Activated CD8-positive, alpha-beta memory T cell treated with anti-CD3 and anti-CD28 coated beads, Interleukin-2, amount 10 ng/mL, durations not matched to agents 7 days and 5 days (primary cell): Measurements from ENCODE around the gene MEAK7. TPM values are rescaled to one million over a fixed set of nuclear protein-coding genes. Genes with fewer than 3 reads are reported as not detected.

Experiments
- ATAC-seq: fragments of 150-1000 bp; cut with Tn5 transposase; one replicate; pipeline ENCODE4 v1.10.0; 2021; ENCODE audit warnings: moderate library complexity
- CTCF ChIA-PET: fragments of 350-600 bp; sonication (Branson Sonifier 250); formaldehyde crosslinking; loops from one replicate; lab custom pipeline; 2021; ENCODE audit warnings: antibody characterized with exemption; lab: Charles Lee
- DNase-seq: peaks from one replicate; pipeline ENCODE4 v3.0.0-alpha.2; 2020
- H3K27ac Mint-ChIP-seq: one replicate; pipeline ENCODE4 v1.8.0; 2021; ENCODE audit warnings: mild to moderate bottlenecking, mixed read lengths
- H3K27me3 Mint-ChIP-seq: one replicate; pipeline ENCODE4 v1.8.0; 2021; ENCODE audit warnings: mixed read lengths
- H3K36me3 Mint-ChIP-seq: one replicate; pipeline ENCODE4 v1.8.0; 2021; ENCODE audit warnings: mild to moderate bottlenecking, mixed read lengths
- H3K4me1 Mint-ChIP-seq: one replicate; pipeline ENCODE4 v1.8.0; 2021; ENCODE audit warnings: mixed read lengths
- H3K4me3 Mint-ChIP-seq: one replicate; pipeline ENCODE4 v1.8.0; 2021; ENCODE audit warnings: mild to moderate bottlenecking, moderate library complexity, mixed read lengths
- H3K9me3 Mint-ChIP-seq: one replicate; pipeline ENCODE4 v1.8.0; 2022; ENCODE audit warnings: low read depth, mixed read lengths
- total RNA-seq, 2 experiments: library from RNA; stranded (reverse); gene quantifications; one replicate each; pipeline ENCODE4 v1.2.3, GENCODE V29; 2021

The MEAK7 gene
- total RNA-seq, 2 experiments from 2014 or later: 37.9 to 73.9 TPM

DNA sequence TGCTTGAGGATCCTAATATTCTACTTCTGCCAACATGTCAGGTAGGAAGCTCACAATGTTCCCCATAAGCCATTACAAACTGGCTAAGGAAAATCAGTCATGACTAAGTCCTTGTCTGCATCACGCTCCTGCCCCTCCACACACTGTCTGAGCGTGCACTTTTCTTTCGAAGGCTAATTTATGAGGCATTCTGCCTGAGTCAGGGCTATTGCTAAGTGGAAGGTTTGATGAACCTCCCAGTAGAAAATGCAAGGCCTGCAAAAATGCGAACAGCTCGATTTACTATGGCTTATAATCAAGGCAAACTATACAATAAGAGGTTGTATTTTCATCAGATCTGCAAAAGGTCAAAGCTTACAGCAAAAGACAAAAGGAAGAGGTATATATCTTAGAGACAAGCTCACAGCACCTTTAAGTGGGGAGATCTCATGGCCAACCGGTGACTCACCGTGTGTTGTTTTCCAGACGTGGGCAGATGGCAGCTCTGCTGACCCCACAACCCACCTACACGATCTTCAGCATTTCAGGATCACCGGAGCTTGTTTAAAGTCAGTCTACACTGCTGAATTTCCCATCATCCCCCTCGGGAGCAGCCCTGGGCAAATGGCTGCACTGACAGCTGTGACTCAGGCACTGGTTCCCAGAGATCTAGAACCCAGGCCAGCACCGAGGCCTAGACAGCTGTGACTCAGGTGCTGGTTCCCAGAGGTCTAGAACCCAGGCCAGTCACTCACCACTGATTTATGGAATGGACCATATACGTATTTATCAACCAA lies 26.1 kb downstream of the MEAK7 start:
- peaks cover 44% of the 10 kb centered on the region for H3K36me3 Mint-ChIP-seq
- CTCF ChIA-PET: interaction anchor here (0.6 to 1.0 kb wide), 2 partner anchors 11 to 221 kb away, joined by 3 read pairs; no protein-coding TSS in a partner anchor
- no peak overlapping the region for H3K27ac Mint-ChIP-seq
- peaks cover 5% of the 10 kb centered on the region for H3K9me3 Mint-ChIP-seq
- ATAC-seq (no peak), DNase-seq (peak; percentile 31)
- no peaks in the 10 kb centered on the region for H3K27me3 Mint-ChIP-seq
- no peak overlapping the region for H3K4me3 Mint-ChIP-seq
- no peaks in the 10 kb centered on the region for H3K4me1 Mint-ChIP-seq

DNA sequence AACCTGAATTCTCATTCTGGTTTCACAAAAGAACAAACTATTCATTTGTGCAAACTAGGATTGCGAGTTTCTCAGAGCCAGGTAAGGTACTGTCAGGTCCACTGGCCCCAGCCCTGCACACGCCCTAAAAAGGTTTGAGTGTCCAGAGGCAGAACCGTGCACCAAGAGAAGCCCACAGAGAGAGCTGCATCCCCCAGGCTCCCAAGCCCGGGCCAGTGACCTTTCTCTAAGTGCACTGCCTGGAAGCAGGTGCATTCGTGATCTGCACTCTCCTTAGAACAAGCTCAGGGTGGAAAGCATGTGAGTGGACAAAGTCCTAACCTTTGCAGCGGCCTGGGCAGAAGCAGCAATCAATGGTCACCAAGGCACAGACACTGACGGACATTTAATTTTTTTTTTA lies 26.8 kb downstream of the MEAK7 start:
- DNase-seq: peak; percentile 29
- Mint-ChIP-seq H3K27me3 (no peaks in the 10 kb centered on the region), H3K36me3 (peaks cover 49% of the 10 kb centered on the region), H3K4me1 (no peaks in the 10 kb centered on the region), H3K9me3 (peaks cover 8% of the 10 kb centered on the region), H3K27ac (no peak overlapping the region), H3K4me3 (no peak overlapping the region)
- ATAC-seq: no peak
- CTCF ChIA-PET: no interaction called here

DNA sequence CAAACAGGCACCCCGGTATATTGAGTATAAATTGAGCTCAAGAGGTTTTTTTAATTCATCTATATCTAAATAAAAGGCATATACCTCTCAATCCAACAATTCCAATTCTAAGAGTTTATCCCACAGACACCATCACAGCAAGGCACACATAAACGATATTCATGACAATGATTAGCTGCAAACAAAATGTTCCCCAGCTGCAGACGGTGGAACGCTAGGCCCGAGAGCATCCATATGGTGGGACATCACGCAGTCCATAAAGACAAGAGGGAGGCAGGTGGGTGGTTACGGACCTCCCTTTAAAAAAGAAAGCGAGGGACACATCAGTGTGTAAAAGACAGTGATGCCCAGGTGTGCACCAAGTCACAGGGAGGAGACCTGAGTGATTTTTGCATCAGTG lies 28.1 kb downstream of the MEAK7 start:
- CTCF ChIA-PET: no interaction called here
- no peak for ATAC-seq
- H3K27me3 Mint-ChIP-seq: no peaks in the 10 kb centered on the region
- H3K4me1 Mint-ChIP-seq: no peaks in the 10 kb centered on the region
- H3K9me3 Mint-ChIP-seq: peaks cover 12% of the 10 kb centered on the region
- peaks cover 58% of the 10 kb centered on the region for H3K36me3 Mint-ChIP-seq
- DNase-seq: peak; percentile 18
- H3K27ac Mint-ChIP-seq: no peak overlapping the region
- H3K4me3 Mint-ChIP-seq: no peak overlapping the region

GRCh38 chr16:84475643-84476240 lies 28.7 kb downstream of the MEAK7 start:
- Mint-ChIP-seq H3K27ac (no peak overlapping the region), H3K36me3 (peaks cover 63% of the 10 kb centered on the region), H3K4me3 (no peak overlapping the region), H3K27me3 (no peaks in the 10 kb centered on the region), H3K4me1 (no peaks in the 10 kb centered on the region), H3K9me3 (peaks cover 12% of the 10 kb centered on the region)
- CTCF ChIA-PET: no interaction called here
- DNase-seq (peak; percentile 27), ATAC-seq (no peak)

DNA sequence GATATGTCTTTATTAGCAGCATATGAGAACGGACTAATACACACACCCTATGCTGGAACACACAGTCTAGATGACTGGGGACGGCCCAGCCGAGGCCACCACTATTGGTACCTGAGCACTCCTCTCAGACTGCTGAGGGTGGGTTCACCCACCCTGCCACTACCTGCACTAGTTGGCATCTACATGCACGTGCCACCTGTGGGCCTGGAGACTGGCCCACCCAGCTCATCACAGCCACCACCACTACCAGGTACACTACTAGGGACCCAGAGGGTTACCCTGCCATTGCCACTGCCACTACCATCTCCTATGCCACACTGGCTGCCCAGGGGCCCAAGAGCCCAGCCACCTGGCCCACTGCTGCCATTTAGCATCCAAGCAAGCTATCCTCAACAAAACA lies 32.5 kb downstream of the MEAK7 start:
- H3K9me3 Mint-ChIP-seq: peaks cover 18% of the 10 kb centered on the region
- H3K4me3 Mint-ChIP-seq: no peak overlapping the region
- DNase-seq (peak; percentile 25), ATAC-seq (no peak)
- CTCF ChIA-PET: no interaction called here
- peaks cover 77% of the 10 kb centered on the region for H3K36me3 Mint-ChIP-seq
- no peaks in the 10 kb centered on the region for H3K27me3 Mint-ChIP-seq
- H3K4me1 Mint-ChIP-seq: no peaks in the 10 kb centered on the region
- H3K27ac Mint-ChIP-seq: no peak overlapping the region

GRCh38 chr16:84471316-84471715 lies 33.1 kb downstream of the MEAK7 start:
- CTCF ChIA-PET: no interaction called here
- ATAC-seq (no peak), DNase-seq (peak; percentile 33)
- Mint-ChIP-seq H3K9me3 (peaks cover 23% of the 10 kb centered on the region), H3K4me1 (no peaks in the 10 kb centered on the region), H3K4me3 (no peak overlapping the region), H3K27me3 (no peaks in the 10 kb centered on the region), H3K36me3 (peaks cover 80% of the 10 kb centered on the region), H3K27ac (no peak overlapping the region)

DNA sequence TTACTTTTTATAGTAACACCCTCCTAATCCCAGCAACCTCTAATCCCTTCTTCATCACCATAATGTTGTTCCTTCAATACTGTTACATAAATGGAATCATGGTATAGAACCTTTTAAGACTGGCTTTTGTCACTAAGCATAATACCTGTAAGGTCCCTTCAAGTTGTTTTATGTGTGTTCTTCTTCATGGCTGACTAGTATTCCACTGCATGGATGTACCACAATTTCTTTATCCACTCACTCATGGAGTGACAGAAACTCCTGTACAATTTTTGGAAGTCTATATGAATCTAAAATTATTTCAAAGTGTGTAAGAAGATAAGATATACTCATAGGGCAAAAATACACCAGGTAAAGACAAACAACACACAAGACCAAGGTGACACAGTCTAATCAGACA lies 36.8 kb downstream of the MEAK7 start:
- Mint-ChIP-seq H3K4me3 (no peak overlapping the region), H3K4me1 (no peaks in the 10 kb centered on the region), H3K27me3 (no peaks in the 10 kb centered on the region), H3K9me3 (peaks cover 17% of the 10 kb centered on the region), H3K27ac (no peak overlapping the region), H3K36me3 (peaks cover 64% of the 10 kb centered on the region)
- DNase-seq (no peak), ATAC-seq (no peak)
- CTCF ChIA-PET: no interaction called here

- Mint-ChIP-seq H3K27me3 (no peaks in the 10 kb centered on the region), H3K27ac (no peak overlapping the region), H3K9me3 (peaks cover 15% of the 10 kb centered on the region), H3K36me3 (peaks cover 62% of the 10 kb centered on the region), H3K4me3 (no peak overlapping the region), H3K4me1 (no peaks in the 10 kb centered on the region)
- ATAC-seq (no peak), DNase-seq (no peak)
- CTCF ChIA-PET: no interaction called here
These were observed 37.2 kb downstream of the MEAK7 start for GRCh38 chr16:84467256-84467655.

- Mint-ChIP-seq H3K27ac (no peak overlapping the region), H3K4me3 (no peak overlapping the region), H3K27me3 (no peaks in the 10 kb centered on the region), H3K9me3 (peaks cover 14% of the 10 kb centered on the region), H3K36me3 (peaks cover 61% of the 10 kb centered on the region), H3K4me1 (peaks cover under 1% of the 10 kb centered on the region)
- CTCF ChIA-PET: no interaction called here
- DNase-seq (no peak), ATAC-seq (no peak)
These were observed 37.8 kb downstream of the MEAK7 start for GRCh38 chr16:84466692-84467091.

- CTCF ChIA-PET: interaction anchor here (0.9 kb wide), 1 partner anchor 36 kb away, joined by 3 read pairs; no protein-coding TSS in a partner anchor
- peaks cover 13% of the 10 kb centered on the region for H3K9me3 Mint-ChIP-seq
- no peaks in the 10 kb centered on the region for H3K27me3 Mint-ChIP-seq
- H3K4me1 Mint-ChIP-seq: peaks cover 6% of the 10 kb centered on the region
- DNase-seq: peak; percentile 32
- ATAC-seq: no peak
- H3K36me3 Mint-ChIP-seq: peaks cover 63% of the 10 kb centered on the region
- H3K27ac Mint-ChIP-seq: no peak overlapping the region
- no peak overlapping the region for H3K4me3 Mint-ChIP-seq
These were observed 39.3 kb downstream of the MEAK7 start for GRCh38 chr16:84465154-84465553.

- Mint-ChIP-seq H3K36me3 (peaks cover 61% of the 10 kb centered on the region), H3K4me3 (no peak overlapping the region), H3K4me1 (peaks cover 6% of the 10 kb centered on the region), H3K27me3 (no peaks in the 10 kb centered on the region), H3K9me3 (peaks cover 13% of the 10 kb centered on the region), H3K27ac (no peak overlapping the region)
- ATAC-seq (no peak), DNase-seq (peak; percentile 35)
- CTCF ChIA-PET: interaction anchor here (0.7 kb wide), 1 partner anchor 262 kb away, joined by 3 read pairs; no protein-coding TSS in a partner anchor
These were observed 40.3 kb downstream of the MEAK7 start for GRCh38 chr16:84464116-84464515.

DNA sequence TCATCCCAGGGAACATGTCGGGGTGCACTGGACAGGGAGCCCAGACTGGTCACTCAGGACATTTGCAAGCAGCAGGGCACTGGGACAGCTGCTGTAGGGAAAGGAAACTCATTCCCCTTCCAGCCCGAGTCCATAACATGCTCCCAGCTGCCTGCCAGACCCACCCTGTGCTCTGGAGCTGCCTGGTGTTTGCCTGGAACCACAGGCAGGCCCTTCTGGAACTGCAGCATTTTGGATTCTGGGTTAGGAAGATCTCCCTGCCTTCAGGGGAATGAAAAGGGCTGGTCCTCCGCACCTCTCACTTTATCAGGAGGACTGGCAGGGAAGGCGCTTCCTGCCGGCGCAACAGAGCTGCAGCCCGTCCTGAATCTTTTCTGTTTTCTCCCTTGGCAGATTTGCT lies 41.2 kb downstream of the MEAK7 start:
- no peak for DNase-seq
- Mint-ChIP-seq H3K4me3 (no peak overlapping the region), H3K27me3 (no peaks in the 10 kb centered on the region), H3K36me3 (peaks cover 55% of the 10 kb centered on the region), H3K27ac (no peak overlapping the region), H3K4me1 (peaks cover 6% of the 10 kb centered on the region), H3K9me3 (peaks cover 11% of the 10 kb centered on the region)
- ATAC-seq: no peak
- CTCF ChIA-PET: interaction anchor here (1.5 kb wide), 1 partner anchor 275 kb away, joined by 4 read pairs; no protein-coding TSS in a partner anchor

DNA sequence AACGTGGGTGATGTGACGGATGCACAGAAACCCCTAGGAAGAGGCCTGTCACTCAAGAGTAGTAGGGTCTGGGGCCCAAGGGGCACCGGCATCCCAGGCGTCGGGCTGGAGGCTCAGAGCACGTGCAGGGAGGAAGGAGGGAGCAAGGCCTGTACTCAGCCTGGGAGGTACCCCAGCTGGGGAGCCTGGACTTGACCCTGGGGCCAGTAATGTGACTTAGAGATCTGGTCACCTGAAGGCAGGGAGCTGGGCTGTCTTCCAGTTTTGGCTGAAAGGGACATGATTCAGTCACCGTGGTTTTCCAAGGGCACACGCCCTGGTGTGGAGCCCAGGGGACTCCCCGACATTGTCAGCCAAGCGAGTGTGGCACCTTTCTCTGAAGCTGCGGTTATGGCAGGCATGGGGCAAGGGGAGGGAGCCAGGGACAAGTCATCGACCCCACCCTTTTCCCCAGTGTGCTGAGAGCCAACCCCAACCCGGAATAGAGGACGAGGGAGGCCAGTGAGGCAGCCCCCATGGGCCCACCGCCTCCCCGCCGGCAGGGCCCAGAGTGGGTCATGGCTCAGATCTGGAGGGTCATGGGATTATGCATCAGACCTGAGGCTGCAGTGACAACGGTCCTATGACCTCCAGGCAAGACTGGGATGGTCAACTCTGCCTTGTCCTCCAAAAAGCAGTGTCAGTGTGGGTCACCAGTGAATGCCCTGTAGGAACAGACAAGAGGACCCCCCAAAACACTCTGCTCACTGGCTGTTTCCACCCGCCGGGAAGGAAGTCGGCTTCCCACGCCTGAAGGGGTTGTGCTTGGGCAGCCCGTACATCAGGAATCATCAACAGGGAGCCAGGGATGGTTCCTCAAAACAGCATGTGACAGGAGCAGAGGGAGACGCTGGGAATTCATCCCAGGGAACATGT lies 41.9 kb downstream of the MEAK7 start:
- no peak overlapping the region for H3K27ac Mint-ChIP-seq
- DNase-seq: no peak

More for the DNA sequence above, 41.9 kb downstream of the MEAK7 start:
- H3K27me3 Mint-ChIP-seq: no peaks in the 10 kb centered on the region
- no peak for ATAC-seq
- CTCF ChIA-PET: interaction anchor here (1.5 kb wide), 1 partner anchor 276 kb away, joined by 4 read pairs; no protein-coding TSS in a partner anchor
- peaks cover 6% of the 10 kb centered on the region for H3K4me1 Mint-ChIP-seq
- H3K36me3 Mint-ChIP-seq: peaks cover 49% of the 10 kb centered on the region
- peaks cover 8% of the 10 kb centered on the region for H3K9me3 Mint-ChIP-seq
- no peak overlapping the region for H3K4me3 Mint-ChIP-seq
